GM19193 (cell line): Measurements from ENCODE around the gene NOL4L.

Experiments used
- POLR2A ChIP-seq: IDR thresholded peaks from 4 replicates; pipeline ENCODE4 v1.6.1; 2011; ENCODE audit not compliant: insufficient read depth, insufficient read length; ENCODE audit errors: extremely low read depth

Gene NOL4L

GRCh38 chr20:32589769-32590168, 4.6 kb upstream of the NOL4L start:
- TF ChIP-seq POLR2A: no peak

GRCh38 chr20:32589256-32589655, 4.1 kb upstream of the NOL4L start:
- TF ChIP-seq POLR2A: no peak

GRCh38 chr20:32588040-32588439, 2.9 kb upstream of the NOL4L start:
- TF ChIP-seq POLR2A: no peak

- no peak for TF ChIP-seq POLR2A
Measured at GRCh38 chr20:32586291-32586690, 1.2 kb upstream of the NOL4L start.

DNA sequence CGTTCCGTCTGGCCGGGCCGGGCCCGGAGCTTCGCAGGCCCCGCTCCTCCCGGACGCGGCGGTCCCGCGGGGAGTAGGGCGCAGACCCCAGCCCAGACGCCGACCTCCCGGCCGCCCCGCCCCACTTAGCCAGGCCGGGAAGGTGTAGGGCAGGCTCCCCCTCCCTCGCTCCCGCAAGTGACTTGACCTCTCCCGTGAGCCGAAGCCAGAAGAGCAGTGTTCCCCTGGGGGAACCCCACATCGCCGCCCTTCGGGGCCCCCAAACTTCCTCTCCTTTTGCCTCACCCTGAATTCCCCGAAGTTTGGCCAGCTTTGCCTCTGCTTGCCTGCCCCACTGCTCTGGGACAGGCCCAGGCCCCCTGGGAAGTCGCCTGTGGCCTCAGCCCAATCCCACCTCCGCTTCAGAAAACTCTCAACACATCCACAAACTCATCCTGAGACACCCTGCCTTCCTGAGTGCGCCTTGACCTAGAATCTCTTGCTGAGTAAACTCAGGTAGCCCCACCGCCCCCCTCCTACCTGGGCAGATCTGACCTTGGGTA, 524 bp upstream of the NOL4L start:
- no peak for TF ChIP-seq POLR2A

DNA sequence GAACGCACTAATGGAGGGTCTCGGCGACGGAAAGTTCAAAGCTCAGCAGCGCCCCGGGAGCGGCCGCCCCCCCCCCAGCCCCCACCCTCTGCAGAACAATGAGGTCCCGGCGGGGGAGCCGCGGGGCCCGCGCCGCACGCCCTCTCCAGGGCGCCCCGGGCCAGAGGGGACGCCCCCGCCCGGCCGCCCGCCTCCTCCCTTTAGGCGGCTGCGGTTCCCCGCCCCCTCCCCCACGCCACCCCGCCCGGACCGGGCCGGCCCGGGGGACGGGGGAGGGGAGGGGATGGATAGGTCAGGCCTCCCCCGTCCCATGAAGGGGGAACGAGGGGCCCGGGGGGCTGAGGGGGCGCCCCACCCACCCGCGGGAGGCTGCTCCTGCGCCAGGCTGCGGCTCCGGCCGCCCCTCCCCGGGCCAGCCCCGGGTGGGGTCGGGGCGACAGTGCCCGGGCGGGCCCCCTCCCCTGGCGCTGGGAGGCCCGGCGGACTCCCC, 1.5 kb downstream of the NOL4L start:
- TF ChIP-seq POLR2A: no peak

DNA sequence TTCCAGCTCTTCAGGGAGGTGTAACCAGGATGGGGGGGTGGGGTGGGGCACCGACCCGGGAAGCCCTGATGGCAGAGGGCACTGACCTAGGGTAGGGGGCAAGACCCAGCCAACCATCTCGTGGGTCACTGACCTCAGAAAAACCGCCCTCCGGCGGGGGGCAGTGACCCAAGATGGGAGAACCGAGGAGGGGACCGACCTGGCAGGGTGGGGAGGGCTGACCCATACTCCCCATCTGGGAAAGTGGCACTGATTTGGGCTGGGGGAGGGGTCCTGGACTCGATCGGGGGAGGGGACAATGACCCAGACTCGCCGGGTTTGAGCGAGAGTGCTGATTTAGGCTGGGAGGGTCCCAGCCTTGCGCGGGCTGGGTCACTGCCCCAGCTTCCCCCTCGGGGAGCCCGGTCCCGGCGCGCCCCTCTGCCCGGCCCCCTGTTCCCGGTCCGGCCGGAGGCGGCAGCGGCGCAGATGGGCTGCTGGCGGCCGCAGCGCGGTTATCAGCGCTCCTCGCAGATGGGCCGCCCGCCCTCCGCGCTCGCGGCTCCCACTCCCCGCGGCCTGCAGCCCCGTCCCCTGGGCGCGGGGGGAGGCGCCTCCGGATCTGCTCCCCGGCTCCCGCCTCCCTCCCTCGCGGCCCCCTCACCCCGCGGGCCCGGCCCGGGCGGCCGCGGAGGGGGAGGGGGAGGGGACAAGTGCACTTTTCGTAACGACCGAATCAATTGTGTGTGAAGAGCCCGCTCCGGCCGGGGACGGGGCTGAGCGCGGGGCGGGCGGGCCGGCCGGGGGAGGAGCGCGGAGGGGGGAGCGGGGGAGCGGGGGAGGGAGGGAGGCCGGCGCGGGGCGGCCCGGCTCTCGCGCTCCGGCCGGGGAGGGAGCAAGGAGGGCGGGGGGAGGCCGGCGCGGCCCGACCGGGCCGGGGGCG, 2.2 kb downstream of the NOL4L start:
- TF ChIP-seq POLR2A: no peak

DNA sequence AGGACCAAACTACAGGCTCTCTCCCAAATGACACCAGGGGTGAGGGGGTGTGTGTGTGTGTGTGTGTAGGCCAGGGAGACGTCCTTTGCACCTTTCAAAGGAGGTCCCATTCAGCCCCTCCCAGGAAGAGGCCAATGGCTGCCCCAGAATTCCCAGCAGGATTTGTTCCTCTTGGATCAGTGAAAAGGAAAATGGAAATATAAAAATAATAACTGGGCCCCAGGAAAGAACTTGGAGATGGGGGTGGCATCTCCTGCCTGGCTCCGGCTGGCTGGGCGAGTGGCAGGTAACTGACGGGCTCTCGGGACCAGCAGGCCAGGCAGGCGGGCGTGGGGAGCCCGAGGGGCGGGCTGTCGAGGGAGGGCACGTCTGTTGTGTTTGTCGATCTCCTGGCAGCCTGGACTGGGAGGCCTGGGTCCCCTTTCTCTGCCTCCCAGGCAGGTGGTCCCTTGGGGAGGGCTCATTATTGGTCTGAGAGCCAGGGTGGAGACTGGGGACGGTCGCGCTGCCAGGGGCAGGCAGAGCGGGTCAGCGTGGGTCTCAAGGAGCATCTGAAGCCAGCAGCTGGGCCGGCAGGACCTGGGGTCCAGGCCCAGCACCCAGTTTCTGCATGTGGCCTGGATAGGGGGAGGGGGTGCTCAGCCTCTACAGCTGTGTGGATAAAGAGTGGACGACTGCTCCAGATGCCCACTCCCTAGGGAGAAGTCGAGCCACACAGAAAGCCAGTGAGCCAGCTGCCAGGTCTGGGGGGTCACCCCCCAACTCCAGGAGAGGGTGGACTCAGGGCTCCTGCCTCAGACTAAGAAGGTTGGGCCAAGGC, 3.1 kb downstream of the NOL4L start:
- TF ChIP-seq POLR2A: no peak

GRCh38 chr20:32580970-32581838, 3.9 kb downstream of the NOL4L start:
- TF ChIP-seq POLR2A: no peak

GRCh38 chr20:32580219-32580969, 4.7 kb downstream of the NOL4L start:
- TF ChIP-seq POLR2A: no peak

DNA sequence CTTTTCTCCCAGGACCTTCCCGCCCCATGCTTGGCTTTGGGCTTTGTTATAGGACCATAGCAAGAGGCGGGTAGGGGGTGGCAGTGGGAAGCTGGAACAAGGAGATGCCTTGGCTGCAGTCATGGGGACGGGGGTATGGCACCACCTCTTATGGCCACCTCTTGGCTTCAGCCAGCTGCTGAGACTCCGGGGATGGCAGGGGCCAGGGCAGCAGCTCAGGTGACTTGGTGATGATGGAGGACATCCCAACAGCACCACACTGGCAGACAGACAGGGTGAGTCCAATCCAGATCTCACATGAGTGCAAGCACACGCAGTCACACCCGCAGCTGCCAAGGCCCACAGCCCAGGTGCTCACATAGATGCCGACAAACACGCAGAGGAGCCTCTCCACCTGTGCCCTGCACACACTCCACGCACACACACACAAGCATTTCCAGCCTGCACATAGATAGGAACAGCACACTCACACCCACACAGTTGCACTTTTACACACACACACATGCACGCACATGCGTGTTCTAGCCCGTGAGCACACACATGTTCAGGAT, 6.2 kb downstream of the NOL4L start:
- TF ChIP-seq POLR2A: no peak

- no peak for TF ChIP-seq POLR2A
Measured at GRCh38 chr20:32577657-32578056, 7.5 kb downstream of the NOL4L start.

DNA sequence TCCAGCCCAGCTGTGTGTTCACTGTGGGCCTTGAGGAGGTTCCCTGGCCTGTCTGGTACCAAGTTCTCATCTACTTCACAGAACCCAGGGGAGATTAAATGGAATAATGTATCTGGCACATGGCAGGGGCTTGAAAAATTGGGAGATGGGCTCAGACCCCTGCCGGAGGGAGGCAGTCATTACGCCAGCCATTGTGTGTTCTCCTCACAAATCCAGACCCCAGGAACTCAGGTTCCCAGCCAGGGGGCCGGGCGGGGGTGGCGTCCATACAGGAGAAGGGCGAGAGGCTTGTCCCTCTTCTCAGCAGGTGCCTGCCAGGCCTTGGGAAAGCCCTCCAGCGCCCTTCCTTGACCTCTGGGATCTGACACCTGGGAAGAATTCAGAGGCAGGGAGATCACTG, 8.1 kb downstream of the NOL4L start:
- no peak for TF ChIP-seq POLR2A
